PC-3 (cell line): Measurements from ENCODE around the gene TMEM179B. TPM values are rescaled to one million over a fixed set of nuclear protein-coding genes. Genes with fewer than 3 reads are reported as not detected.

ENCODE experiments used
- ATAC-seq: fragments of 200-7000 bp; cut with Tn5 transposase; 2 replicates; pipeline ENCODE4 v1.9.1; 2020; ENCODE audit warnings: mild to moderate bottlenecking, moderate library complexity
- BruUV-seq: library from RNA; stranded (reverse); fragments of 400-500 nt; replicated peaks from 2 replicates; lab custom pipeline; 2021; lab: Mats Ljungman, UMichigan
- CTCF ChIA-PET: fragments of 300-600 bp; sonication (Branson Sonifier 250); formaldehyde crosslinking; loops from one replicate; lab custom pipeline; 2022; ENCODE audit warnings: antibody characterized with exemption; lab: Charles Lee
- POLR2A ChIA-PET: fragments of 300-600 bp; sonication (Branson Sonifier 250); formaldehyde crosslinking; loops from one replicate; lab custom pipeline; 2022; ENCODE audit warnings: antibody characterized with exemption; ENCODE audit not compliant: unreplicated experiment; lab: Charles Lee
- DNase-seq: peaks from one replicate; pipeline ENCODE4 v3.0.0-alpha.2; 2015
- H2AFZ ChIP-seq: fragments of 300-600 bp; sonication (generic); 2 replicates; pipeline ENCODE4 v1.6.0; 2016; ENCODE audit warnings: antibody characterized with exemption, low read length
- H3F3A ChIP-seq: fragments of 300-600 bp; sonication (generic); one replicate; pipeline ENCODE4 v1.6.0; 2017; ENCODE audit warnings: antibody characterized with exemption, low read length, control low read depth, mild to moderate bottlenecking; ENCODE audit not compliant: unreplicated experiment
- H3K27ac ChIP-seq: fragments of 300-600 bp; sonication (generic); 2 replicates; pipeline ENCODE4 v1.5.1; 2016; ENCODE audit warnings: mild to moderate bottlenecking, low read length
- H3K27me3 ChIP-seq: fragments of 300-600 bp; sonication (generic); 2 replicates; pipeline ENCODE4 v1.6.1; 2016; ENCODE audit warnings: low read length, mixed read lengths
- H3K36me3 ChIP-seq: fragments of 300-600 bp; sonication (generic); 2 replicates; pipeline ENCODE4 v1.6.1; 2016; ENCODE audit warnings: low read depth, mixed run types, low read length, mixed read lengths
- H3K4me1 ChIP-seq: fragments of 300-600 bp; sonication (generic); 2 replicates; pipeline ENCODE4 v1.5.1; 2016; ENCODE audit warnings: low read length; ENCODE audit not compliant: insufficient read depth
- H3K4me2 ChIP-seq: fragments of 300-600 bp; sonication (generic); 2 replicates; pipeline ENCODE4 v1.6.0; 2016; ENCODE audit warnings: low read length
- H3K4me3 ChIP-seq: fragments of 300-600 bp; sonication (generic); 2 replicates; pipeline ENCODE4 v1.5.1; 2016; ENCODE audit warnings: mild to moderate bottlenecking, low read length, mixed read lengths
- H3K79me2 ChIP-seq: fragments of 300-600 bp; sonication (generic); 2 replicates; pipeline ENCODE4 v1.6.1; 2017; ENCODE audit warnings: low read length, mixed read lengths
- H3K9ac ChIP-seq: fragments of 300-600 bp; sonication (generic); 2 replicates; pipeline ENCODE4 v1.6.0; 2016; ENCODE audit warnings: mild to moderate bottlenecking, low read length
- H3K9me2 ChIP-seq: fragments of 300-600 bp; sonication (generic); replicated peaks from 2 replicates; pipeline ENCODE4 v1.6.1; 2016; ENCODE audit warnings: mixed run types, low read length, mixed read lengths
- H3K9me3 ChIP-seq: fragments of 300-600 bp; sonication (generic); 2 replicates; pipeline ENCODE4 v1.6.1; 2016; ENCODE audit warnings: low read length, mixed read lengths
- H4K20me1 ChIP-seq: fragments of 300-600 bp; sonication (generic); 2 replicates; pipeline ENCODE4 v1.6.1; 2016; ENCODE audit warnings: low read length, mixed read lengths
- EZH2 ChIP-seq: fragments of 300-600 bp; sonication (generic); IDR thresholded peaks from one replicate; pipeline ENCODE4 v1.6.1; 2017; ENCODE audit warnings: antibody characterized with exemption, mild to moderate bottlenecking, low read length; ENCODE audit not compliant: unreplicated experiment
- EZH2phosphoT487 ChIP-seq: fragments of 300-600 bp; sonication (generic); IDR thresholded peaks from 2 replicates; pipeline ENCODE4 v1.6.1; 2018; ENCODE audit warnings: mild to moderate bottlenecking, antibody characterized with exemption, low read length, borderline replicate concordance
- intact Hi-C: fragments of 100-400 bp; cut with micrococcal nuclease; formaldehyde crosslinking; loops from 2 replicates; pipeline ENCODE4 v1.9.0; 2023
- microRNA-seq: library from miRNA; unstranded; fragments of <30 nt; microRNA quantifications from one replicate; pipeline ENCODE4 v1.1.0, GENCODE V29; 2020; ENCODE audit not compliant: unreplicated experiment
- total RNA-seq: library from RNA; depleted of rRNA; stranded (reverse); fragments of >200 nt; gene quantifications from 2 replicates; pipeline ENCODE4 v1.2.3, GENCODE V29; 2014; rRNA removed
- TF ChIP-seq, protein P1 (sequence below): fragments of 300-600 bp; sonication (generic); conservative IDR thresholded peaks from 2 replicates; pipeline ENCODE4 v1.5.1; 2017; ENCODE audit warnings: antibody characterized with exemption, low read depth, mild to moderate bottlenecking, low read length

Gene TMEM179B
- total RNA-seq, 1 experiment from 2014 or later: 86.7 TPM

DNA sequence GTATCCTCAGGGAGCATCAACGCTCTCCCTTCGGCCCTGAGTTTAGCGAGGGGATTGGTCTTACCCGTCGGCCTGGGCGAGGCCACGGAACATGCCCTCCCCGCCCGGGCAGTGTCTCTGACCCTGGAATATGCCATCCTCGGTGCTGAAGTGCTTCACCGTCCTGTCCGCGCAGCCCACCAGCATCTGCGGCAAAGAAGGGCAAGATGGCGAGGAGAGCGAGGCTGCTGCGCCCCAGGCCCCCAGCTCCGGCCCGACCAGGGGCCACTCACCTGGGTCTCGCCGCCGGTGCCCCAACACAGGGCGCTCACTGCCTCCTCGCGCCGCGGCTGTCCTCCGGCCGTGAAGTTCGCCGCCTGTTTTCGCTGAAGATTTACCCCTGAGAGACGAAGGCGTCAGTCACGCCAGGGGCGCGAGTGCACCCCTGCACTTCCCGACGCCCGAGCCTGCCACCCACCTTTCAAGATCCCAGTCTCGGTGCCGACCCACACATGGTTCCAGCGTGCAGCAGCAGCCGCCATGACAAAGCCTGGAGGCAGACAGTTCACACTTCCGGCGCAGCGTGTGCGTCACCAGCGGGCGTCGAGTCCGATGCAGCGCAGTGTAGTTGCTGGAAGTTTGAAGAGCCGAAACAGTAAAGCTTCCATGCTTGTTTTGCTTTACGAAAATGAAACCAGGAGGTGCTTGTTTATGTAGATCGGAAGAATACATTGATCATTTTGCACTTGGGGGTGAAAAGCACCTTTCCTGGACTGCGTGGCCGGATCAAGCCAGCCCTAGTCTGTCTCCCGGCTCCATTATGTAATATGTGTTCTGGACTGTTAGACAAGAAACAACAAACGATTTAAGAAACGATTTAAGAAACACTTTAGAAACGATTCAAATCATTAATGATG is 52.1 kb downstream of the TMEM179B start, which contains the start of gene WDR74:
Gene WDR74 (minus strand): TSS at position 541 of the 896 bp plus-strand sequence. CDS start 20 bp downstream, at position 521.
- H3K36me3 ChIP-seq: peaks cover 22% of the 10 kb centered on the region
- H3K4me2 ChIP-seq: peak within 1 kb of the TSS; percentile 92
- ChIA-PET CTCF (interaction anchor here (0.6 kb wide), 1 partner anchor 162 kb away, joined by 3 read pairs; no protein-coding TSS in a partner anchor), POLR2A (interaction anchor here (0.6 to 2.2 kb wide), 4 partner anchors 40 to 150 kb away, joined by 3 to 22 read pairs (median 6); partner anchors contain the start of genes LRRN4CL and SLC3A2)
- H3K9me3 ChIP-seq: no peaks in the 10 kb centered on the region
- H3K9ac ChIP-seq: peak within 1 kb of the TSS; percentile 95
- H3K79me2 ChIP-seq: peaks cover 47% of the 10 kb centered on the region
- TF ChIP-seq, protein P1, sequence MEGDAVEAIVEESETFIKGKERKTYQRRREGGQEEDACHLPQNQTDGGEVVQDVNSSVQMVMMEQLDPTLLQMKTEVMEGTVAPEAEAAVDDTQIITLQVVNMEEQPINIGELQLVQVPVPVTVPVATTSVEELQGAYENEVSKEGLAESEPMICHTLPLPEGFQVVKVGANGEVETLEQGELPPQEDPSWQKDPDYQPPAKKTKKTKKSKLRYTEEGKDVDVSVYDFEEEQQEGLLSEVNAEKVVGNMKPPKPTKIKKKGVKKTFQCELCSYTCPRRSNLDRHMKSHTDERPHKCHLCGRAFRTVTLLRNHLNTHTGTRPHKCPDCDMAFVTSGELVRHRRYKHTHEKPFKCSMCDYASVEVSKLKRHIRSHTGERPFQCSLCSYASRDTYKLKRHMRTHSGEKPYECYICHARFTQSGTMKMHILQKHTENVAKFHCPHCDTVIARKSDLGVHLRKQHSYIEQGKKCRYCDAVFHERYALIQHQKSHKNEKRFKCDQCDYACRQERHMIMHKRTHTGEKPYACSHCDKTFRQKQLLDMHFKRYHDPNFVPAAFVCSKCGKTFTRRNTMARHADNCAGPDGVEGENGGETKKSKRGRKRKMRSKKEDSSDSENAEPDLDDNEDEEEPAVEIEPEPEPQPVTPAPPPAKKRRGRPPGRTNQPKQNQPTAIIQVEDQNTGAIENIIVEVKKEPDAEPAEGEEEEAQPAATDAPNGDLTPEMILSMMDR: no peak
- TF ChIP-seq EZH2phosphoT487: no peak
- no peak for TF ChIP-seq EZH2
- no peaks in the 10 kb centered on the region for H3K27me3 ChIP-seq
- BruUV-seq: TSS peak; percentile 63
- H4K20me1 ChIP-seq: no peaks in the 10 kb centered on the region
- H3K9me2 ChIP-seq: no peaks in the 10 kb centered on the region
- intact Hi-C loops: no loop called here
- DNase-seq (peak; percentile 96), ATAC-seq (peak; percentile 44)
- H3F3A ChIP-seq: peaks cover 6% of the 10 kb centered on the region
- peak within 1 kb of the TSS; percentile 89 for H3K4me3 ChIP-seq
- peak within 1 kb of the TSS; percentile 59 for H2AFZ ChIP-seq
- peaks cover 6% of the 10 kb centered on the region for H3K4me1 ChIP-seq
- peak within 1 kb of the TSS; percentile 72 for H3K27ac ChIP-seq

Small RNA genes lying within 50 kb of the gene (microRNA-seq; reads per million reads assigned to microRNA genes)
- gene MIR6514 (1.3 reads per million), gene MIR6748 (not detected)

Other genes starting within 250 kb of the TMEM179B start
- gene AHNAK, start 240.6 kb upstream of the TMEM179B start, total RNA-seq: 287 and 383 TPM in 2 replicates
- 1,577 and 1,815 TPM in 2 replicates for gene EEF1G, start 213.5 kb upstream of the TMEM179B start, total RNA-seq
- gene TUT1, start 195.9 kb upstream of the TMEM179B start, total RNA-seq: 17.8 and 20.6 TPM in 2 replicates
- 193 and 259 TPM in 2 replicates for gene MTA2, start 185.5 kb upstream of the TMEM179B start, total RNA-seq
- 32.8 and 50.6 TPM in 2 replicates for gene EML3, start 174.6 kb upstream of the TMEM179B start, total RNA-seq
- gene ROM1, start 174.1 kb upstream of the TMEM179B start, total RNA-seq: 5.8 and 13.9 TPM in 2 replicates
- gene B3GAT3, start 165.4 kb upstream of the TMEM179B start, total RNA-seq: 65.8 and 76.3 TPM in 2 replicates
- gene GANAB, start 140.8 kb upstream of the TMEM179B start, total RNA-seq: 274 and 290 TPM in 2 replicates
- gene INTS5, start 134.1 kb upstream of the TMEM179B start, total RNA-seq: 31.0 and 32.5 TPM in 2 replicates
- 236 and 302 TPM in 2 replicates for gene C11orf98, start 122.2 kb upstream of the TMEM179B start, total RNA-seq
- 12.9 and 16.3 TPM in 2 replicates for gene CSKMT, start 122.1 kb upstream of the TMEM179B start, total RNA-seq
- gene UQCC3, start 115.7 kb upstream of the TMEM179B start, total RNA-seq: 83.6 and 95.6 TPM in 2 replicates
- 4.7 and 9.7 TPM in 2 replicates for gene LBHD1, start 115.1 kb upstream of the TMEM179B start, total RNA-seq
- 190 and 311 TPM in 2 replicates for gene UBXN1, start 108.3 kb upstream of the TMEM179B start, total RNA-seq
- 0.51 and 0.86 TPM in 2 replicates for gene LRRN4CL, start 97.9 kb upstream of the TMEM179B start, total RNA-seq
- gene BSCL2, start 80.0 kb upstream of the TMEM179B start, total RNA-seq: 65.7 and 73.4 TPM in 2 replicates
- not detected in 2 replicates for gene GNG3, start 79.7 kb upstream of the TMEM179B start, total RNA-seq
- gene HNRNPUL2, start 59.9 kb upstream of the TMEM179B start, total RNA-seq: 15.5 and 25.4 TPM in 2 replicates
- 26.1 and 37.4 TPM in 2 replicates for gene TTC9C, start 58.9 kb upstream of the TMEM179B start, total RNA-seq
- 2.2 and 3.3 TPM in 2 replicates for gene ZBTB3, start 33.2 kb upstream of the TMEM179B start, total RNA-seq
- 208 and 230 TPM in 2 replicates for gene POLR2G, start 25.8 kb upstream of the TMEM179B start, total RNA-seq
- gene TAF6L, start 16.0 kb upstream of the TMEM179B start, total RNA-seq: 40.2 and 43.9 TPM in 2 replicates
- gene TMEM223, start 4.6 kb downstream of the TMEM179B start, total RNA-seq: 37.5 and 49.6 TPM in 2 replicates
- gene NXF1, start 18.0 kb downstream of the TMEM179B start, total RNA-seq: 33.1 and 33.2 TPM in 2 replicates
- 41.4 and 48.2 TPM in 2 replicates for gene STX5, start 44.6 kb downstream of the TMEM179B start, total RNA-seq
- not detected in 2 replicates for gene TEX54, start 45.4 kb downstream of the TMEM179B start, total RNA-seq
- 217 and 222 TPM in 2 replicates for gene WDR74, start 52.2 kb downstream of the TMEM179B start, total RNA-seq
- gene SLC3A2, start 93.5 kb downstream of the TMEM179B start, total RNA-seq: 243 and 304 TPM in 2 replicates
- not detected in 2 replicates for gene CHRM1, start 134.0 kb downstream of the TMEM179B start, total RNA-seq
- not detected in 2 replicates for gene SLC22A6, start 197.6 kb downstream of the TMEM179B start, total RNA-seq
- gene SLC22A8, start 228.4 kb downstream of the TMEM179B start, total RNA-seq: not detected in 2 replicates